Posterior vena cava (tissue), 2 donors: ENCODE data around the gene ACSM5. TPM values are rescaled to one million over a fixed set of nuclear protein-coding genes. Genes with fewer than 3 reads are reported as not detected.
"Not testable (repeated sequence)": the region's sequence is repeated elsewhere in the genome, so short reads cannot be mapped to it uniquely, and the experiment has no call there.

Experiments used
- DNase-seq: peaks from one replicate; pipeline ENCODE4 v3.0.0-alpha.2; 2020; ENCODE audit warnings: low spot score
- intact Hi-C, 2 donors: fragments of 100-400 bp; cut with DNase I; formaldehyde crosslinking; loops; one replicate each; pipeline versions ENCODE4 v1.14.1 to v1.14.2; 2022 to 2023
- total RNA-seq, 2 donors: library from RNA; stranded (reverse); fragmentation: NEBNext Ultra II Directional; extraction: Animal tissue kit (Norgen Biotek cat#: 25700); gene quantifications; one replicate each; pipeline ENCODE4 v1.2.1, GENCODE V29; 2021
- donor health status: DM: yes; HTN: yes; CAD: no.
- donor health status: DM: yes; HTN: yes; CAD: no.

ACSM5 gene
- total RNA-seq, 2 donors from 2014 or later: 1.5 to 3.0 TPM

DNA sequence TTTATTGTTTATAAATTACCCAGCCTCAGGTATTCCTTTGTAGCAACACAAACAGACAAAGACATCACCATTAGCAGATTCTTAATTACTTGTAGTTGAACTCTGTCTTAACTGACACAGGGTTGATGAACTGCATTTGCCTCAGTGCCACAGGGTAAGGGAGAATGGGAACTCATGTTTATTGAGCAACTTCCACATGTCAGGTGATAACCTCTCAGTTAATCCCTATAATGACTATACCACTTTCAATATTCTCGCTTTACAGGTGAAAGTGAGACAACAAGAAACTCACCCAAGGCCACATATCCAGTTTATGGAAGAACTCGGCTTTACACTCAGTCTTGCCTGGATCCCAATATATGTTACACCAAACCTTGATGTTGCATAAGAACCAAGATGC is 13.4 kb upstream of the ACSM5 start:
- intact Hi-C loops: no loop called here
- no peak for DNase-seq

- intact Hi-C loops: no loop called here
- DNase-seq: no peak
These were observed 12.4 kb upstream of the ACSM5 start for GRCh38 chr16:20396846-20397467.

GRCh38 chr16:20397468-20398074 is 11.8 kb upstream of the ACSM5 start:
- DNase-seq: no peak
- intact Hi-C loops: no loop called here

DNA sequence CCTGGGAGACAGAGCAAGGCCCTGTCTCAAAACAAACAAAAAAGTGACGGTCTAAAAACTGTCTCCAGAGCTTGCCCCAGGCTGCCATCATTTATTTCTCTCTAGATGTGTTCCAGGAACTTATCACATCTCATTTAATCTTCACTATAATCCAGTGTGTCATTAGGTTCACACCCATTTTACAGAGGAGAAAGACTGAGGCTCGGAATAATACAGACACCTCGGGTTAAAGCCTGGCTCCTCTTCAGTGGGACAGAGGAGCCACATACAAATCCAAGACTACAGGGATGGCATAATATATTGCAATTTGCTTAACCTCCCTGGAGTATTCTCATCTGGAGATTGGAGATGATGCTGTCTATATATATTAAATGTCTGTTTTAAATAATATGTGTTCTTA is 10.7 kb upstream of the ACSM5 start:
- intact Hi-C loops: no loop called here
- DNase-seq: no peak

DNA sequence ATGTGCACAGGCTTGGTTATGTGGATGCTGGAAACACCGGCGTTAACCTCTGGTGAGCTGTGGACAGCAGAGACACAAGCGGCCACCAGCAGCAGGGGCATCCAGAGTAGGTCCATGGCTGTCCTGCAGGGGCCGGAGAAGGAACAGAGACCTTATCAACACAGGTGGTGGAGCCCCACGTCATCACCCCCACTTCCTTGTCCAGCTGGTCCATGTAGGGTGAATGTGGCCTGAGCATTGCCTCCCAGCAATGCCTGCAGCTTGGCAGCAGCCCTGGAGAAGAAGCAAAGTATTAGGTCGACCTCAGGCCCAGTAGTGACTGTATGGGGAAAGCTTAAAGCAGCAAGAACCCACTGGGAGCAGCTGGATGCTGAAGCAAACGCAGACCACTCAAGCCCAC is 10.1 kb upstream of the ACSM5 start:
- intact Hi-C loops: no loop called here
- no peak for DNase-seq

- intact Hi-C loops: no loop called here
- no peak for DNase-seq
These were observed 8.3 kb upstream of the ACSM5 start for GRCh38 chr16:20401066-20401465.

GRCh38 chr16:20401475-20402016 is 7.8 kb upstream of the ACSM5 start:
- DNase-seq: no peak

DNA sequence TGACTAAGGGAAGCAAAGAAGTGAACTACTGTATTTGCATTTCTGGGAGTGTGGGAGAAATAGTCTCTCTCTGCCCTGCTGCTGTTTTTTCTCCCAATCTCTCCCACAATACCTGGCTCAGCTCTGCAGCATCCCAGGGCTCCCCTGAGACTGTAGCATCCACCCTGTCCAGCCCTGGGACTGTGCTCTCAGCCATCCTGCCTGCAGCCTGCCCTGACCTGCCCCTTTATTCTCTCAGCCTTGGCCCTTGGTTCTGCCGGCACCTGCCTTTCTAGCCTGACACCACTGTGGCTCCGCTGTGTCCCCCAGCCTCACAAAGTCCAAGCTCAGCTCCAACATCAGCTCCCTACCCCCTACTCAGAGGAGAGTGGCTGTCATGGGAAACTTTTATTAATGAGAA is 6.7 kb upstream of the ACSM5 start:
- no peak for DNase-seq
- intact Hi-C loops: no loop called here

More at GRCh38 chr16:20401475-20402016, 7.8 kb upstream of the ACSM5 start:
- intact Hi-C loops: no loop called here

- intact Hi-C loops: no loop called here
- no peak for DNase-seq
These were observed 4.7 kb upstream of the ACSM5 start, which contains the start of gene PDILT for GRCh38 chr16:20404637-20405036. Gene PDILT, minus strand, starts transcription at chr16:20404737. Its CDS starts 5,437 bp downstream, at chr16:20399300.

DNA sequence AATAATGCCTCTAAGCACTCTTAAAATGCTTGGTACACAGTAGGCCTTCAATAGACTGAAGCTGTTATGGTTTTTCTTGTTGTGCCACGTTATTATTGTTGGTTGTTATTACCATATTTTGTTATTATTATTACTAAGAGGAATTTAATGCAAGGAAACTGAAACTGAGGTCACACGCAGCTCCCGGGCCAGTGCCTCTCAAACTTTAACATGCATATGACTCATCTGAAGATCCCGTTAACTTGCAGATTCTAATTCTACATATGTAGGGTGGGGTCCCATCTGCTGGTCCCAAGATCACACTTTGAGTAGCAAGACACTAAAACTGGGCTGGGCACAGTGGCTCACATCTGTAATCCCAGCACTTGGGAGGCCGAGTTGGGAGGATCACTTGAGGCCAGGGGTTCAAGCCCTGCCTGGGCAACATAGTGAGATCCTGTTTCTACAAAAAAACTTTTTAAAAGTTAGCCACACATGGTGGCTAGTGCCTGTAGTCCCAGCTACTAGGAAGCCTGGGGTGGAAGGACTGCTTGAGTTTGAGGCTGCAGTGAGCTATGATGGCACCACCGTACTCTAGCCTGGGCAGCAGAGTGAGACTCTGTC is 888 bp downstream of the ACSM5 start:
- DNase-seq: no peak
- intact Hi-C loops: no loop called here

GRCh38 chr16:20411055-20411454 is 1.7 kb downstream of the ACSM5 start:
- DNase-seq: no peak

DNA sequence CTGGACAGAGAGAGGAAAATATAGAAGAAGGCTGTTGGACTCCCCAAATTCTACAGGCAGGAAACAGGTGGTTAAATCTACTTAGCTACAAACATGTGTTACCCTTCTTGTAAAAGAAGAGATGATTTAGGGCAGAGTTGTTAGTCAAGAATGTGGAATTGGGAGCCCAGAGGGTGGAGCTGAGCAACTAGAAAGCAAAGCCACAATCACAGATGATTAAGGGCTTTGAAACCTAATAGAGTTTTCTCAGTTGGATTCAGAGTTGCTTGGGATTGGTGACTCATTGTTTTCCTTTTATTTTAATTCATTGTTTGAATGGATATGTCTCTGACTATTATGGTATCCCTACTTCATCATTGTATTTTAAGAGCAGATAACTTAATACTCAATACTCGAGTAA is 6.2 kb downstream of the ACSM5 start:
- DNase-seq: no peak
- intact Hi-C loops: no loop called here

More at GRCh38 chr16:20411055-20411454, 1.7 kb downstream of the ACSM5 start:
- intact Hi-C loops: no loop called here

DNA sequence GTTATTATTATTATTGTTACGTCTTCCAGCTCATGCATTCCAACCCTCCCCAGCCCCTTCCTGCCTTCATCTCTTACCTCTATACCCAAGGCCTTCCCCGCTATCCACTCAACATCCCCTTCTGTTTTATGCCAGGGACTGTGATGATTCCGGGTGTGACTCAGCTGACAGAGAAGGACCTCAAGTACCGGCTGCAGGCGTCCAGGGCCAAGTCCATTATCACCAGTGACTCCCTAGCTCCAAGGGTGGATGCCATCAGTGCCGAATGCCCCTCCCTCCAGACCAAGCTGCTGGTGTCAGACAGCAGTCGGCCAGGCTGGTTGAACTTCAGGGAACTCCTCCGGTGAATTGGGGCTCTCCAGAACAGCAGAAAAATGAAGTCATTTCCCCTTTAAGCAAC is 9.8 kb downstream of the ACSM5 start:
- intact Hi-C loops, DNase-seq: not testable (repeated sequence)

- DNase-seq, intact Hi-C loops: not testable (repeated sequence)
These were observed 12.4 kb downstream of the ACSM5 start for GRCh38 chr16:20421748-20422147.

- intact Hi-C loops, DNase-seq: not testable (repeated sequence)
These were observed 14.4 kb downstream of the ACSM5 start for GRCh38 chr16:20423772-20424128.

GRCh38 chr16:20424129-20424866 is 15.0 kb downstream of the ACSM5 start:
- no peak for DNase-seq
- intact Hi-C loops: no loop called here

- intact Hi-C loops, DNase-seq: not testable (repeated sequence)
These were observed 18.1 kb downstream of the ACSM5 start for GRCh38 chr16:20427401-20427797.

DNA sequence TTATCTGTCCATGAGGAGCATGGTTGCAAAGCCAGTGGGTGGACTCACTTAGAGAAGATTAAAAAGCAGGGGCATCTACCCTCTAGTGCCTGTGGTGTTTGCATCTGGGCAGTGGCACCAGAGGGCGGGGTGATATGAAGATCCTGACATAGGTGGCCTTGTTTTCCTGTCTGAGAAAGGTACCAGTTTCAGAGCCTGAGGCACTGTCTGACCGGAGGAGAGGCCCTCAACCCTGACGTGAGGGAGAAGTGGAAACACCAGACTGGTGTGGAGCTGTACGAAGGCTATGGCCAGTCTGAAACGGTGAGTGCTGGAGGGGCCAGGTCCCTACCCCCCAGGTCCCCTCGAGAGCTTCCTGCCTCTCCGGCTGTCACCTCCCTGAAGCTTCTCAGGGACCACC is 20.2 kb downstream of the ACSM5 start:
- intact Hi-C loops, DNase-seq: not testable (repeated sequence)

- intact Hi-C loops: not testable (repeated sequence)
These were observed 21.1 kb downstream of the ACSM5 start for GRCh38 chr16:20430480-20430879.

GRCh38 chr16:20430948-20431347 is 21.6 kb downstream of the ACSM5 start:
- DNase-seq: no peak
- intact Hi-C loops: no loop called here

More at GRCh38 chr16:20430480-20430879, 21.1 kb downstream of the ACSM5 start:
- DNase-seq: not testable (repeated sequence)
